ENCODE measurements around the gene ARAF. TPM values are rescaled to one million over a fixed set of nuclear protein-coding genes. Genes with fewer than 3 reads are reported as not detected.
A peak's percentile ranks its signal among the peaks of the same experiment; 100 is the strongest.

The ARAF gene
- total RNA-seq, 1 donor from 2014 or later: 66.8 TPM

DNA sequence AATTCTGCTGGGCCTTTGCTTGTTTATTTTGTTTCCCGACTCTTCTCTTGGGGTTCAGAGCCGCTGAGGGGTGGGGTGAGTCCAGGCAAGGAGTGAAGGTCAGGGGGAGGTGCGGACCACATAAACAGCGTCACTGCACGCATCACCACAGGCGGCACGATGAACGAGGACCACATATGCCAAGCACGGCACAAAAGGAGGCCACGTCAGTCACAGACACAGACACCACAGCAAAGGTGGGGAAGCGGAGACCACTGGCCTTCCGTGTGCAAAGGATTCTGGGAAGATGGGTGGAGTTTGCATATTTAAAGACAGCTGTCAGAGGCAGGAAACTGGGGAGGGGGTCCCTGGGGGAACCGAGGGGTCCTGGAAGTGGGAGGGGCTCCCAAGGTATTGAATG is 10.9 kb downstream of the ARAF start:
- Mint-ChIP-seq H3K27me3 (ENCODE audit: unreplicated experiment) (no peaks in the 10 kb centered on the region), H3K4me1 (ENCODE audit: unreplicated experiment) (peaks cover 15% of the 10 kb centered on the region), H3K4me3 (ENCODE audit: unreplicated experiment) (no peak overlapping the region), H3K9me3 (ENCODE audit: unreplicated experiment) (no peaks in the 10 kb centered on the region), H3K36me3 (ENCODE audit: unreplicated experiment) (peaks cover 17% of the 10 kb centered on the region), H3K27ac (ENCODE audit: unreplicated experiment) (no peak overlapping the region)
- TF ChIP-seq, protein P1, sequence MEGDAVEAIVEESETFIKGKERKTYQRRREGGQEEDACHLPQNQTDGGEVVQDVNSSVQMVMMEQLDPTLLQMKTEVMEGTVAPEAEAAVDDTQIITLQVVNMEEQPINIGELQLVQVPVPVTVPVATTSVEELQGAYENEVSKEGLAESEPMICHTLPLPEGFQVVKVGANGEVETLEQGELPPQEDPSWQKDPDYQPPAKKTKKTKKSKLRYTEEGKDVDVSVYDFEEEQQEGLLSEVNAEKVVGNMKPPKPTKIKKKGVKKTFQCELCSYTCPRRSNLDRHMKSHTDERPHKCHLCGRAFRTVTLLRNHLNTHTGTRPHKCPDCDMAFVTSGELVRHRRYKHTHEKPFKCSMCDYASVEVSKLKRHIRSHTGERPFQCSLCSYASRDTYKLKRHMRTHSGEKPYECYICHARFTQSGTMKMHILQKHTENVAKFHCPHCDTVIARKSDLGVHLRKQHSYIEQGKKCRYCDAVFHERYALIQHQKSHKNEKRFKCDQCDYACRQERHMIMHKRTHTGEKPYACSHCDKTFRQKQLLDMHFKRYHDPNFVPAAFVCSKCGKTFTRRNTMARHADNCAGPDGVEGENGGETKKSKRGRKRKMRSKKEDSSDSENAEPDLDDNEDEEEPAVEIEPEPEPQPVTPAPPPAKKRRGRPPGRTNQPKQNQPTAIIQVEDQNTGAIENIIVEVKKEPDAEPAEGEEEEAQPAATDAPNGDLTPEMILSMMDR (IDR thresholded peaks at IDR 0.05): no peak
- DNase-seq (ENCODE audit: extremely low spot score, unreplicated experiment): no peak

DNA sequence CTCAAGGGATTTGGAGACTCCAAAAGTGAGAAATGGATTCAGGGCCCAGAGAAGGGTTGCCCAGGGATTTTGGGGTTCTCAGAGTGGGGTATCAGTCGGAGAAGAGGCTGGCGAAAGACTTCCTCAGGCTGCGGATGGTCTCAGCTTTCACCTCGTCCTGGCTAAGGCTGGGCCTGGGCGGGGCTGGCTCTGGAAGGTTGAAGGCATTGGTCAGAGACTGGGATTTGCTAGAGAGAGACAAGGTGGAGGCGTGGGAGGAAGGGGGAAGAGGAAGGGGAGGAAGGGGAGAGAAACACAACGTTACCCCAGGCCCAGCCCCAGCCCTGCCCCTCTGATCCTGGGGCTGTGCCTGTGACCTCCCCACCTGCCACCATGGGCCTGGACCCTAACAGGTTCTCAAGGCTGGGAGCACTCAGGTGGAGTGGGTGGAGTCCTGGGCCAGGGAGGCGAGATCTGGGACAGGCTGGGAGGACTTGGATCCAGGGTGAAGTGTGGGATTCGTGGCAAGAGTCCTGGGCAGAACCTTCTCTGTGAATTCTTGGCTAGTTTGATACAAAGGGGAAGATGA is 11.9 kb downstream of the ARAF start:
- Mint-ChIP-seq H3K36me3 (ENCODE audit: unreplicated experiment) (peaks cover 16% of the 10 kb centered on the region), H3K4me3 (ENCODE audit: unreplicated experiment) (no peak overlapping the region), H3K9me3 (ENCODE audit: unreplicated experiment) (no peaks in the 10 kb centered on the region), H3K27me3 (ENCODE audit: unreplicated experiment) (no peaks in the 10 kb centered on the region), H3K4me1 (ENCODE audit: unreplicated experiment) (peaks cover 23% of the 10 kb centered on the region), H3K27ac (ENCODE audit: unreplicated experiment) (peak overlapping the region; percentile 75)
- TF ChIP-seq, protein P1 (IDR thresholded peaks at IDR 0.05): no peak
- DNase-seq (ENCODE audit: extremely low spot score, unreplicated experiment): no peak

DNA sequence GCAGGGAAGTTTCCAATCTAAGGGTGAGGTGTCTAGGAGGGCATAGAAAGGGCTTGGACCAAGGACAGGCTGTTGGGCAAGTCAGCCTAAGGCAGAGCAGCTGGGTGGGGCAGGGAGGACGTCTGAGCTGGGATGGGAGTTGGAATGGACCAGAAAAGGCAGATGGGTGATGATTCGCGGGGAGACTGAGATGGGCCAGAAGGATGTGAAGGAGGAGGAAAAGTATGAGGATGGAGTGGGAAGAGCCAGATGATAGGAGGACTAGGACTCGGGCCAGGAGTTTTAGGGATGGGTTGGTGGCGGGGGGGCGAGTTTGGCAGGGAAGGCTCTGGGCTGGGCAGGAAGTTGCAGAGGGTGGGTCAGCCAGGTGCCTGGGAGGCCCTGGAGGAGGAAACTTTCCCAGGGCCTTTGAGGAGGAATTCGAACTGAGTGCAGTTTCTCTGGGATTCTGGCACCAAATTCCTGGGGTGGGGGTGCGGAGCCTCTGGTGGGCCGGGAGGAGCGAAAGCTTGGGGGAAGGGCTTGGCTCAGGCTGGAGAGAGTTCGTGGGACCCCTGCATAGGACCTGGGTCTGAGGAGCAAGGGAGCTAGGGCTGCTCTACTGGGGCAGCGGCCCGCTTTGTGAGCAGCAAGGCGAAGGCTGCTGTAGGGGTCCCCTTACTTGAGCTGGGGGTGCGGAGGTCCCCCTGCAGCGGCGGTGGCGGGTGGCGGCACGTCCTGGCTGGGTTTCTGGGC is 12.5 kb downstream of the ARAF start:
- peak overlapping the region; percentile 53 for H3K4me3 Mint-ChIP-seq (ENCODE audit: unreplicated experiment)
- no peaks in the 10 kb centered on the region for H3K27me3 Mint-ChIP-seq (ENCODE audit: unreplicated experiment)
- TF ChIP-seq, protein P1 (IDR thresholded peaks at IDR 0.05): no peak
- peak overlapping the region; percentile 75 for H3K27ac Mint-ChIP-seq (ENCODE audit: unreplicated experiment)
- H3K4me1 Mint-ChIP-seq (ENCODE audit: unreplicated experiment): peaks cover 28% of the 10 kb centered on the region
- DNase-seq (ENCODE audit: extremely low spot score, unreplicated experiment): no peak
- H3K9me3 Mint-ChIP-seq (ENCODE audit: unreplicated experiment): no peaks in the 10 kb centered on the region
- H3K36me3 Mint-ChIP-seq (ENCODE audit: unreplicated experiment): peaks cover 16% of the 10 kb centered on the region

DNA sequence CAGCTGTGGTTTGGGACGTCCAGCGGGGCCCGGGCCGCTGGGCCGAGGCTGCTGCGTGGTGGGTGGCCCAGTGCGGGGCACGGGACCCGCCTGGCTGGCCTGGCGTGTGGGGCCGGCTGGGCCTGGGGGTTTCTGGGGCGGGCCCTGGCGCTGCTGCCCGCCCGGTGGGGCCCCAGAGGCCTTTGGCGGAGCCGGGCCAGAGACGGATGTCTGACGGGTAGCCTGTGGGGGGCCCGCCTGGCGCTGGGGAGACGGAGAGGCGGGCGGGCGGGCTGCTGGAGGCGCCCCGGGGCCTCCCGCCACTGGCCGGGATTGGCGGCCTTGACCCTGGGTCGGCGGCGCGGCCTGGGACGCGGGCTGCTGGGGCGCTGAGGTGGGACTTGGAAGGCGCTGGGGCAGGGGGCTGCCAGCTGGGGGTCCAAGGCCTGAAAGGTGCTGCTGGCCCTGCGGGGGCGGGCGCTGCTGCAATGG is 13.1 kb downstream of the ARAF start:
- no peak overlapping the region for H3K27ac Mint-ChIP-seq (ENCODE audit: unreplicated experiment)
- H3K36me3 Mint-ChIP-seq (ENCODE audit: unreplicated experiment): peaks cover 14% of the 10 kb centered on the region
- TF ChIP-seq, protein P1 (IDR thresholded peaks at IDR 0.05): no peak
- peaks cover 28% of the 10 kb centered on the region for H3K4me1 Mint-ChIP-seq (ENCODE audit: unreplicated experiment)
- H3K9me3 Mint-ChIP-seq (ENCODE audit: unreplicated experiment): no peaks in the 10 kb centered on the region
- no peak overlapping the region for H3K4me3 Mint-ChIP-seq (ENCODE audit: unreplicated experiment)
- no peaks in the 10 kb centered on the region for H3K27me3 Mint-ChIP-seq (ENCODE audit: unreplicated experiment)
- no peak for DNase-seq (ENCODE audit: extremely low spot score, unreplicated experiment)

DNA sequence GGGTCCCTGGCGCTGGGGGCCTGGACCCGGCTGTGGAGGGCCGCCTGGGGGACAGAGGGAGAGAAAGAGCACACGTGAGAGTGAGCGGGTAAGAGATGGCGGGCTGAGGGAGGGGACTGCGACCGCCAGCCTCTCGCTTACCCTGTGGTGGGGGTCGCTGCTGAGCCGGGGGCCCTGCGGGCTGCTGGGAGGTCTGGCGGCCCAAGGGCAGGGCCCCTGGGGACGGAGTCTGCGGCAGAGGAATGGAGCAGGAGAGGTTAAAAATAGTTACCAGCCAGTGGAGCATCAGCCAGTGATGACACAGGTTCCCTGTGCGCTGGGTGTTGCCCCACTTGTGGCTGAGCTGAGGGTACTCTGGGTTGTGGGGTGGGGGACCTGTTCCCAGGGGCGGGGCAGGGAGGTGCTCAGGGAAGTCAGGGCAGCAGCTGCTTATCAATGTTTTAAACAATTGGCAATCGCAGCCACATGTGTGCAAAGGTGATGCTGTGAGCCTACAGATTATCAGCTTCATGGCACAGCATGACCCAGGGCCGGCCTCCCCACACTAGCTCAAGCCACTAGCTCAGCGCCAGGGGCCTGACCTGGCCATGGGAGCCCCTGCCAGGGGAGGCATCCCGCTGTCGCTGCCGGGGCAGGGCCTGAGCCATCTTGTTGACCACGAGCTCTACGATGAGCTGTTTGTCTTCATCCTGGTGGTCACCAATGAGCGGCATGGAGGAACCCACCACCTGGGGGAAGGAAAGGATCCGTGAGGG is 13.7 kb downstream of the ARAF start:
- Mint-ChIP-seq H3K9me3 (ENCODE audit: unreplicated experiment) (no peaks in the 10 kb centered on the region), H3K36me3 (ENCODE audit: unreplicated experiment) (peaks cover 9% of the 10 kb centered on the region), H3K4me3 (ENCODE audit: unreplicated experiment) (no peak overlapping the region), H3K27me3 (ENCODE audit: unreplicated experiment) (no peaks in the 10 kb centered on the region), H3K4me1 (ENCODE audit: unreplicated experiment) (peaks cover 28% of the 10 kb centered on the region), H3K27ac (ENCODE audit: unreplicated experiment) (no peak overlapping the region)
- DNase-seq (ENCODE audit: extremely low spot score, unreplicated experiment): no peak
- TF ChIP-seq, protein P1 (IDR thresholded peaks at IDR 0.05): no peak
